Fibroblast of lung (primary cell): ENCODE measurements around the gene ZNF611.

Source experiments
- EZH2 ChIP-seq: IDR thresholded peaks from 2 replicates; pipeline ENCODE4 v1.5.1; 2012; ENCODE audit warnings: low read length, control low read depth, mild to moderate bottlenecking; ENCODE audit errors: missing control alignments
- TF ChIP-seq, protein P1 (sequence below), 2 donors: IDR thresholded peaks in 1 of 2; conservative IDR thresholded peaks in 1 of 2; 1 replicate in 1 of 2; 2 replicates in 1 of 2; pipeline ENCODE4 v1.5.1; 2011 to 2012; ENCODE audit warnings: low read length in 2 of 2, control low read depth in 1 of 2, inconsistent platforms in 1 of 2, low read depth in 1 of 2, mild to moderate bottlenecking in 1 of 2

DNA sequence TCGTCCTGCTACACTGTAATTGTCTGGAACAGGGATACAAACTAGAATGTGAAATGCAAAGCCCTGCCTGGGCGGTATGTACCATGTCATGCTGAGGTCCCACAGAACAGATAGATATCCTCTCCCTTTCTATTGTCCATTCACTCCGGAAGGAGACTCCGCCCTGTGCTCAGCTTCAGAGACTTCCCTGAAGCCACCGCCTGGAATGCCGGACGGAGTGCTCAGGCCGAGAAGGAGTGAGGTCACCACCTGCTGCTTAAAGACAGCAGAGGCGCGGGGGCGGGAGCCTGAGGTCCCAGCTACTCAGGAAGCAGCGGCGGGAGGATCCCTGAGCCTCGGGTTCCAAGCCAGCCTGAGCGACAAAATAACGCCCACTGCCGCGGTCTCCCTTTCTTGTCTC is 890 bp upstream of the ZNF611 start:
- TF ChIP-seq, protein P1, sequence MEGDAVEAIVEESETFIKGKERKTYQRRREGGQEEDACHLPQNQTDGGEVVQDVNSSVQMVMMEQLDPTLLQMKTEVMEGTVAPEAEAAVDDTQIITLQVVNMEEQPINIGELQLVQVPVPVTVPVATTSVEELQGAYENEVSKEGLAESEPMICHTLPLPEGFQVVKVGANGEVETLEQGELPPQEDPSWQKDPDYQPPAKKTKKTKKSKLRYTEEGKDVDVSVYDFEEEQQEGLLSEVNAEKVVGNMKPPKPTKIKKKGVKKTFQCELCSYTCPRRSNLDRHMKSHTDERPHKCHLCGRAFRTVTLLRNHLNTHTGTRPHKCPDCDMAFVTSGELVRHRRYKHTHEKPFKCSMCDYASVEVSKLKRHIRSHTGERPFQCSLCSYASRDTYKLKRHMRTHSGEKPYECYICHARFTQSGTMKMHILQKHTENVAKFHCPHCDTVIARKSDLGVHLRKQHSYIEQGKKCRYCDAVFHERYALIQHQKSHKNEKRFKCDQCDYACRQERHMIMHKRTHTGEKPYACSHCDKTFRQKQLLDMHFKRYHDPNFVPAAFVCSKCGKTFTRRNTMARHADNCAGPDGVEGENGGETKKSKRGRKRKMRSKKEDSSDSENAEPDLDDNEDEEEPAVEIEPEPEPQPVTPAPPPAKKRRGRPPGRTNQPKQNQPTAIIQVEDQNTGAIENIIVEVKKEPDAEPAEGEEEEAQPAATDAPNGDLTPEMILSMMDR (conservative IDR thresholded peaks at IDR 0.05 in 1 of 2, IDR thresholded peaks at IDR 0.05 in 1 of 2; ENCODE audit: low read depth in 1 of 2, low read length in 2 of 2) = no peak
- TF ChIP-seq EZH2 = no peak
